Stimulated activated CD4-positive, alpha-beta T cell treated with anti-CD3 and anti-CD28 coated beads, Interleukin-4, amount 100 ng/mL, for 1 hour (primary cell): ENCODE results near the gene GAGE12J.
"Not testable (repeated sequence)": the region's sequence is repeated elsewhere in the genome, so short reads cannot be mapped to it uniquely, and the experiment has no call there.

Experiments
- DNase-seq: peaks from one replicate; pipeline ENCODE4 v3.0.0-alpha.2; 2020

The GAGE12J gene

GRCh38 chrX:49321737-49322136, at the start of gene GAGE12J:
TSS of gene GAGE12J (plus strand) at chrX:49322037. CDS start at chrX:49323194, 1,157 bp downstream.
- not testable (repeated sequence) for DNase-seq

- DNase-seq, result no peak
Measured at GRCh38 chrX:49272421-49272820, 49.4 kb upstream of the GAGE12J start.

GRCh38 chrX:49273181-49273727, 48.6 kb upstream of the GAGE12J start:
- DNase-seq, result peak; percentile 25

- no peak for DNase-seq
Measured at GRCh38 chrX:49276207-49276606, 45.6 kb upstream of the GAGE12J start.

GRCh38 chrX:49276671-49277534, 44.9 kb upstream of the GAGE12J start:
- no peak for DNase-seq

- no peak for DNase-seq
Measured at GRCh38 chrX:49277535-49277830, 44.4 kb upstream of the GAGE12J start.

GRCh38 chrX:49278081-49278480, 43.8 kb upstream of the GAGE12J start:
- DNase-seq, result no peak

- DNase-seq, result no peak
Measured at GRCh38 chrX:49282647-49283011, 39.2 kb upstream of the GAGE12J start.

- DNase-seq, result no peak
Measured at GRCh38 chrX:49284212-49284611, 37.6 kb upstream of the GAGE12J start.

GRCh38 chrX:49286136-49286535, 35.7 kb upstream of the GAGE12J start:
- no peak for DNase-seq

- DNase-seq, result no peak
Measured at GRCh38 chrX:49286581-49286980, 35.3 kb upstream of the GAGE12J start.

- DNase-seq, result no peak
Measured at GRCh38 chrX:49287665-49288064, 34.2 kb upstream of the GAGE12J start.

GRCh38 chrX:49290215-49290614, 31.6 kb upstream of the GAGE12J start:
- DNase-seq, result no peak

GRCh38 chrX:49291615-49292337, 30.1 kb upstream of the GAGE12J start:
- peak; percentile 71 for DNase-seq

- DNase-seq, result no peak
Measured at GRCh38 chrX:49292400-49293362, 29.2 kb upstream of the GAGE12J start.

GRCh38 chrX:49299293-49299692, 22.5 kb upstream of the GAGE12J start:
- not testable (repeated sequence) for DNase-seq

GRCh38 chrX:49300703-49301102, 21.1 kb upstream of the GAGE12J start:
- DNase-seq, result no peak

- no peak for DNase-seq
Measured at GRCh38 chrX:49303346-49303745, 18.5 kb upstream of the GAGE12J start, which contains the start of gene GAGE10. TSS of gene GAGE10 (plus strand) at chrX:49303646. CDS start at chrX:49304860, 1,214 bp downstream.

GRCh38 chrX:49307775-49308174, 14.1 kb upstream of the GAGE12J start:
- DNase-seq, result not testable (repeated sequence)

GRCh38 chrX:49308604-49309269, 13.1 kb upstream of the GAGE12J start:
- no peak for DNase-seq

- no peak for DNase-seq
Measured at GRCh38 chrX:49309401-49309981, 12.3 kb upstream of the GAGE12J start.

GRCh38 chrX:49310371-49310770, 11.5 kb upstream of the GAGE12J start:
- no peak for DNase-seq
